SK-N-SH treated with all-trans-retinoic acid at 6 μM for 48 hours (cell line): ENCODE data around the gene SCYL3.
"Not testable (repeated sequence)": the region's sequence is repeated elsewhere in the genome, so short reads cannot be mapped to it uniquely, and the experiment has no call there.

Source experiments
- ATAC-seq: fragments of 200-7000 bp; cut with Tn5 transposase; 3 replicates; pipeline ENCODE4 v1.9.1; 2020; ENCODE audit warnings: mild to moderate bottlenecking, moderate library complexity
- ARNTL ChIP-seq: fragments of 450-650 bp; formaldehyde crosslinking; IDR thresholded peaks from 2 replicates; pipeline ENCODE4 v1.5.0; 2020; ENCODE audit warnings: low read depth, mild to moderate bottlenecking, moderate library complexity, borderline replicate concordance
- BACH2 ChIP-seq: fragments of 250-450 bp; sonication (Bioruptor Pico); IDR thresholded peaks from 2 replicates; pipeline ENCODE4 v1.9.0; 2021; ENCODE audit warnings: mild to moderate bottlenecking, borderline replicate concordance
- CREB5 ChIP-seq: fragments of 250-450 bp; sonication (Bioruptor Pico); IDR thresholded peaks from 2 replicates; pipeline ENCODE4 v1.5.1; 2020; ENCODE audit warnings: low read depth, mild to moderate bottlenecking, moderate library complexity
- CSDC2 ChIP-seq: fragments of 250-450 bp; sonication (Bioruptor Pico); IDR thresholded peaks from 2 replicates; pipeline ENCODE4 v1.5.0; 2020; ENCODE audit warnings: mild to moderate bottlenecking, moderate library complexity
- CSRNP3 ChIP-seq: fragments of 250-450 bp; sonication (Bioruptor Pico); IDR thresholded peaks from 2 replicates; pipeline ENCODE4 v1.5.1; 2021; ENCODE audit warnings: mild to moderate bottlenecking, moderate library complexity
- ESRRG ChIP-seq: fragments of 250-450 bp; sonication (Bioruptor Pico); IDR thresholded peaks from 2 replicates; pipeline ENCODE4 v1.6.1; 2021; ENCODE audit warnings: mild to moderate bottlenecking
- ISL1 ChIP-seq: fragments of 250-450 bp; sonication (Bioruptor Pico); IDR thresholded peaks from 2 replicates; pipeline ENCODE4 v2.1.2; 2022; ENCODE audit warnings: mild to moderate bottlenecking, moderate library complexity
- OSR1 ChIP-seq: fragments of 250-450 bp; sonication (Bioruptor Pico); IDR thresholded peaks from 2 replicates; pipeline ENCODE4 v1.8.0; 2022; ENCODE audit warnings: moderate library complexity, mild to moderate bottlenecking, inconsistent platforms
- RARB ChIP-seq: fragments of 250-450 bp; sonication (Bioruptor Pico); IDR thresholded peaks from 2 replicates; pipeline ENCODE4 v1.8.0; 2021; ENCODE audit warnings: mild to moderate bottlenecking, moderate library complexity
- SNAI2 ChIP-seq: fragments of 250-450 bp; sonication (Bioruptor Pico); IDR thresholded peaks from 2 replicates; pipeline ENCODE4 v1.5.0; 2020; ENCODE audit warnings: mild to moderate bottlenecking, moderate library complexity
- TOX ChIP-seq: fragments of 250-450 bp; sonication (Bioruptor Pico); IDR thresholded peaks from 2 replicates; pipeline ENCODE4 v1.8.0; 2021; ENCODE audit warnings: mild to moderate bottlenecking, moderate library complexity, borderline replicate concordance
- ZC3H10 ChIP-seq: fragments of 250-450 bp; sonication (Bioruptor Pico); IDR thresholded peaks from 2 replicates; pipeline ENCODE4 v1.5.1; 2021; ENCODE audit warnings: mild to moderate bottlenecking, moderate library complexity
- ZFP3 ChIP-seq: fragments of 250-450 bp; sonication (Bioruptor Pico); IDR thresholded peaks from 2 replicates; pipeline ENCODE4 v1.5.0; 2020; ENCODE audit warnings: mild to moderate bottlenecking, moderate library complexity
- ZFP30 ChIP-seq: fragments of 450-650 bp; formaldehyde crosslinking; IDR thresholded peaks from 2 replicates; pipeline ENCODE4 v1.5.0; 2022; ENCODE audit warnings: mild to moderate bottlenecking, moderate library complexity
- ZNF70 ChIP-seq: fragments of 450-650 bp; formaldehyde crosslinking; IDR thresholded peaks from 2 replicates; pipeline ENCODE4 v1.5.0; 2020; ENCODE audit warnings: mild to moderate bottlenecking, moderate library complexity
- ZNF8 ChIP-seq: fragments of 450-650 bp; formaldehyde crosslinking; IDR thresholded peaks from 2 replicates; pipeline ENCODE4 v1.5.0; 2020; ENCODE audit warnings: mild to moderate bottlenecking, moderate library complexity
- TF ChIP-seq, protein P1 (sequence below): fragments of 250-450 bp; sonication (Bioruptor Pico); IDR thresholded peaks from 2 replicates; pipeline ENCODE4 v1.8.0; 2020; ENCODE audit warnings: mild to moderate bottlenecking, moderate library complexity, borderline replicate concordance
- TF ChIP-seq, protein P2 (sequence below): fragments of 250-450 bp; sonication (Bioruptor Pico); IDR thresholded peaks from 2 replicates; pipeline ENCODE4 v1.8.0; 2021; ENCODE audit warnings: low read depth, mild to moderate bottlenecking, moderate library complexity, borderline replicate concordance
- TF ChIP-seq, protein P3 (sequence below): fragments of 250-450 bp; sonication (Bioruptor Pico); IDR thresholded peaks from 2 replicates; pipeline ENCODE4 v1.5.0; 2020; ENCODE audit warnings: mild to moderate bottlenecking, moderate library complexity

SCYL3 gene

DNA sequence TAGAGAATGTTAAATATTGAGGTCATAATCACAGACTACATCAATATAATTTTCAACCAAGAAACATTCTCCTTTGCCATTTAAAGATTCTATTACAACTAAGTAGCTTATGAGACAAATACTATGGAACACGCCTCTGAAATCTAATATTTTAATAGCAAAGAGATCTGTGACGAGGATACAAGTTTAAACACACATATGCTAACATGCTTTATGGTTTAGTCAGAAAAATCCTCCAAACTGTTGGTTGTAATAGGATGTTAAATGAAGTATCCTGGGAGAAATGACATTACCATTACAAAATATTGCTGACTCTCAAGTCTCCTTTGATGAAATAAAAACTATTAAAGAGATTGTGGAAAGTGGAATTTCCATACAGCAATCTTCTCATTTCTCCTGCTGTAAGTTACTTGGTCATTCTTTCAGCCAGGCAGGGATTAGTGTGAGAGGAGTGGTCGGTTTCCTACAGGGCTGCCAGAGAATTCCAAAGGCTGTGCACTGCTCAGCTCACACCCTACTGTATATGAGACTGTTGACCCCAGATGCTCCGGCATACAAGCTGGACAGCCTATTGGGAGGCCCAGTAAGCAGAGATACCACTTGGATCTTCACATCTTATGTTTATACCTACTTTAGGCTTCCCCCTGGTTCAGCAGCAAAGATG, 26.6 kb downstream of the SCYL3 start:
- peak; percentile 73; the same call in 1 of the 2 replicates for TF ChIP-seq TOX (CRISPR knock-in tag)
- no peak for TF ChIP-seq ZNF70 (CRISPR knock-in tag)
- TF ChIP-seq RARB = peak; percentile 29; the same call in 1 of the 2 replicates
- ATAC-seq = peak; percentile 83

- ATAC-seq = peak; percentile 71
- TF ChIP-seq RARB = no peak
- TF ChIP-seq OSR1 (CRISPR knock-in tag) = no peak
- no peak for TF ChIP-seq ISL1 (CRISPR knock-in tag)
- no peak for TF ChIP-seq ESRRG (CRISPR knock-in tag)
- no peak for TF ChIP-seq ZFP3 (CRISPR knock-in tag)
- TF ChIP-seq BACH2 (CRISPR knock-in tag) = no peak
- TF ChIP-seq, protein P1, sequence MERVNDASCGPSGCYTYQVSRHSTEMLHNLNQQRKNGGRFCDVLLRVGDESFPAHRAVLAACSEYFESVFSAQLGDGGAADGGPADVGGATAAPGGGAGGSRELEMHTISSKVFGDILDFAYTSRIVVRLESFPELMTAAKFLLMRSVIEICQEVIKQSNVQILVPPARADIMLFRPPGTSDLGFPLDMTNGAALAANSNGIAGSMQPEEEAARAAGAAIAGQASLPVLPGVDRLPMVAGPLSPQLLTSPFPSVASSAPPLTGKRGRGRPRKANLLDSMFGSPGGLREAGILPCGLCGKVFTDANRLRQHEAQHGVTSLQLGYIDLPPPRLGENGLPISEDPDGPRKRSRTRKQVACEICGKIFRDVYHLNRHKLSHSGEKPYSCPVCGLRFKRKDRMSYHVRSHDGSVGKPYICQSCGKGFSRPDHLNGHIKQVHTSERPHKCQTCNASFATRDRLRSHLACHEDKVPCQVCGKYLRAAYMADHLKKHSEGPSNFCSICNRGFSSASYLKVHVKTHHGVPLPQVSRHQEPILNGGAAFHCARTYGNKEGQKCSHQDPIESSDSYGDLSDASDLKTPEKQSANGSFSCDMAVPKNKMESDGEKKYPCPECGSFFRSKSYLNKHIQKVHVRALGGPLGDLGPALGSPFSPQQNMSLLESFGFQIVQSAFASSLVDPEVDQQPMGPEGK = no peak
- no peak for TF ChIP-seq SNAI2 (CRISPR knock-in tag)
- no peak for TF ChIP-seq TOX (CRISPR knock-in tag)
- TF ChIP-seq ARNTL = no peak
- TF ChIP-seq, all 23 proteins: peak for 0
Observed at GRCh38 chr1:169866577-169866976, 27.1 kb downstream of the SCYL3 start.

DNA sequence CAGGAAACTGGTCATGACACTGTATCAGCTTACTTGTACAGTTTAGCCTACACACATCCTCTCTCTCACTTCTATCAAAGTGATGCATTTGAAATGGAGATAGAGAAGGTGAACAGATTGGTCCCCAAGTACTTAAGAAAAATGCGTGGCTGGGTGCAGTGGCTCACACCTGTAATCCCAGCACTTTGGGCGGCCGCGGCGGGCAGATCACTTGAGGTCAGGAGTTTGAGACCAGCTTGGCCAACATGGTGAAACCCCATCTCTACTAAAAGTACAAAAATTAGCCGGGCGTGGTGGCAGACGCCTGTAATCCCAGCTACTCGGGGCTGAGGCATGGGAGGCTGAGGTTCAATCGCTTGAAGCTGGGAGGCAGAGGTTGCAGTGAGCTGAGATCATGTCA, 29.2 kb downstream of the SCYL3 start:
- not testable (repeated sequence) for ATAC-seq

DNA sequence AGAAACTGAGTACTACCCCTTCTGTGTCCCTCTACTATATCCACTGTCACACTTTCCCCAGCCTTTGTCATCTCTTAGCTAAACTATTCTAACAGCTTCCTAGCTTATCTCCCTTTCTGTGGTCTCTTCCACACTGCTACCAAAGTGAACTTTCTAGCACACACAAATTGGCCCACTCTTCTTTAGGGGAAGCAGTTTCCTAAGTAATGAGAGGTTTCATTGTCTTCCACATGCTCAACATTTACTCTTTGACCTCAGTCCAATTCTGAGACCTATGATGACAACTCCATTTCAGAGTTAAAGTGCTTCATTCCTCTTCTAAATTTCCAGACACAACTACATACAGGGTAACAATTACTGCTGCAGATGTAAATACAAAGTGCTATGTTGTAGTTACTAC, 32.9 kb downstream of the SCYL3 start:
- TF ChIP-seq ZNF70 (CRISPR knock-in tag) = no peak
- TF ChIP-seq CSRNP3 = no peak
- TF ChIP-seq CREB5 (CRISPR knock-in tag) = no peak
- no peak for TF ChIP-seq CSDC2 (CRISPR knock-in tag)
- no peak for TF ChIP-seq TOX (CRISPR knock-in tag)
- no peak for TF ChIP-seq ZNF8 (CRISPR knock-in tag)
- TF ChIP-seq, all 23 proteins: peak for 0
- no peak for ATAC-seq

- ATAC-seq = no peak
- TF ChIP-seq, protein P1 = no peak
- no peak for TF ChIP-seq ZFP3 (CRISPR knock-in tag)
- no peak for TF ChIP-seq CSRNP3
- TF ChIP-seq, protein P2, sequence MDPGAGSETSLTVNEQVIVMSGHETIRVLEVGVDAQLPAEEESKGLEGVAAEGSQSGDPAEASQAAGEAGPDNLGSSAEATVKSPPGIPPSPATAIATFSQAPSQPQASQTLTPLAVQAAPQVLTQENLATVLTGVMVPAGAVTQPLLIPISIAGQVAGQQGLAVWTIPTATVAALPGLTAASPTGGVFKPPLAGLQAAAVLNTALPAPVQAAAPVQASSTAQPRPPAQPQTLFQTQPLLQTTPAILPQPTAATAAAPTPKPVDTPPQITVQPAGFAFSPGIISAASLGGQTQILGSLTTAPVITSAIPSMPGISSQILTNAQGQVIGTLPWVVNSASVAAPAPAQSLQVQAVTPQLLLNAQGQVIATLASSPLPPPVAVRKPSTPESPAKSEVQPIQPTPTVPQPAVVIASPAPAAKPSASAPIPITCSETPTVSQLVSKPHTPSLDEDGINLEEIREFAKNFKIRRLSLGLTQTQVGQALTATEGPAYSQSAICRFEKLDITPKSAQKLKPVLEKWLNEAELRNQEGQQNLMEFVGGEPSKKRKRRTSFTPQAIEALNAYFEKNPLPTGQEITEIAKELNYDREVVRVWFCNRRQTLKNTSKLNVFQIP = no peak
- TF ChIP-seq, protein P3, sequence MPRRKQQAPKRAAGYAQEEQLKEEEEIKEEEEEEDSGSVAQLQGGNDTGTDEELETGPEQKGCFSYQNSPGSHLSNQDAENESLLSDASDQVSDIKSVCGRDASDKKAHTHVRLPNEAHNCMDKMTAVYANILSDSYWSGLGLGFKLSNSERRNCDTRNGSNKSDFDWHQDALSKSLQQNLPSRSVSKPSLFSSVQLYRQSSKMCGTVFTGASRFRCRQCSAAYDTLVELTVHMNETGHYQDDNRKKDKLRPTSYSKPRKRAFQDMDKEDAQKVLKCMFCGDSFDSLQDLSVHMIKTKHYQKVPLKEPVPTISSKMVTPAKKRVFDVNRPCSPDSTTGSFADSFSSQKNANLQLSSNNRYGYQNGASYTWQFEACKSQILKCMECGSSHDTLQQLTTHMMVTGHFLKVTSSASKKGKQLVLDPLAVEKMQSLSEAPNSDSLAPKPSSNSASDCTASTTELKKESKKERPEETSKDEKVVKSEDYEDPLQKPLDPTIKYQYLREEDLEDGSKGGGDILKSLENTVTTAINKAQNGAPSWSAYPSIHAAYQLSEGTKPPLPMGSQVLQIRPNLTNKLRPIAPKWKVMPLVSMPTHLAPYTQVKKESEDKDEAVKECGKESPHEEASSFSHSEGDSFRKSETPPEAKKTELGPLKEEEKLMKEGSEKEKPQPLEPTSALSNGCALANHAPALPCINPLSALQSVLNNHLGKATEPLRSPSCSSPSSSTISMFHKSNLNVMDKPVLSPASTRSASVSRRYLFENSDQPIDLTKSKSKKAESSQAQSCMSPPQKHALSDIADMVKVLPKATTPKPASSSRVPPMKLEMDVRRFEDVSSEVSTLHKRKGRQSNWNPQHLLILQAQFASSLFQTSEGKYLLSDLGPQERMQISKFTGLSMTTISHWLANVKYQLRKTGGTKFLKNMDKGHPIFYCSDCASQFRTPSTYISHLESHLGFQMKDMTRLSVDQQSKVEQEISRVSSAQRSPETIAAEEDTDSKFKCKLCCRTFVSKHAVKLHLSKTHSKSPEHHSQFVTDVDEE (CRISPR knock-in tag) = no peak
- TF ChIP-seq ZFP30 (CRISPR knock-in tag) = no peak
- no peak for TF ChIP-seq BACH2 (CRISPR knock-in tag)
- no peak for TF ChIP-seq TOX (CRISPR knock-in tag)
- TF ChIP-seq CREB5 (CRISPR knock-in tag) = no peak
- no peak for TF ChIP-seq CSDC2 (CRISPR knock-in tag)
- TF ChIP-seq ZC3H10 (CRISPR knock-in tag) = no peak
- no peak for TF ChIP-seq ZNF8 (CRISPR knock-in tag)
Observed at GRCh38 chr1:169860187-169860586, 33.5 kb downstream of the SCYL3 start.
